Astrocyte (in vitro differentiated cells and primary cell): Measurements from ENCODE around the gene SCARF2.

Source experiments
- CTCF ChIP-seq: IDR thresholded peaks from 2 replicates; pipeline ENCODE4 v1.5.1; 2011; ENCODE audit warnings: low read depth, mild to moderate bottlenecking, inconsistent platforms, low read length, moderate library complexity; ENCODE audit not compliant: insufficient read depth
- EZH2 ChIP-seq: IDR thresholded peaks from 2 replicates; pipeline ENCODE4 v1.6.1; 2012; ENCODE audit warnings: mild to moderate bottlenecking, low read length, inconsistent platforms; ENCODE audit not compliant: insufficient read depth

DNA sequence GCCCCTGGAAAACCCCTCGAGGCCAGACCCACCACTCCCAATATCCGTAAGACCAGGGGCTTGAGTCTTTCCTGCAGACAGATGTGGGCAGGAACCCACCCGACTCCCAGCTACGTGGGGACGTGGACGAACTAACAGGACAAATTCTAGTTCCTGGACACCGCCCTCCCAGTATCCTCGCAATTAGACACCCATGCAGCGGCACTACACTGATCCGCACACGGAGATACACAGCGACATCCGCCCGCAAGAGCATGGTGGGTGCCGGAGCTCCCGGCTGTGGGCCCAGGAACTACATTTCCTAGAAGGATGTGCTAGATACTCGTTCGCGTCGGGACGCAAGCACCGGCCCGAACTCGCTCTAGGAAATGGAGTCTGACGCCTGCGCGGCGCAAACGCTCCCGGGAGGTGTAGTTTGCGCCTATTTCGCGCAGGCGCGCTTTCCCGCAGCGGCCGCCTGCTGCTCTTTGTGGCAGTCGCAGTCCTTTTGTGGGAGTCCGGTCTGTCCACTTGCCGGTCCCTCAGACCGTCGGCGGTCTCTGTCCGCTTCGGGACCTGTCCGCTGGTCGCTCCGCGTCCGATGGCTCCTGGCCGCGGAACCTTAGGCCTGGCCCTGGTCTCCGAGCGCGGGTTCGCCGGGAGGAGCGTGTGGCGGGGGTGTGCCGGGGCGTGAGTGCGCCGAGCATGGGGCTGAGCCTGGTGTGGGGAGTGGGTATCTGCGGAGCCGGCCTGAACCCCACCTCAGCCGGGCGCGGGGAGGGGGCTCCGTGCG is 43.7 kb downstream of the SCARF2 start, which contains the start of gene ZNF74:
- TF ChIP-seq CTCF, result no peak
- no peak for TF ChIP-seq EZH2
